GM19193 (cell line): ENCODE measurements around the gene C10orf90.

Source experiments
- POLR2A ChIP-seq: IDR thresholded peaks from 4 replicates; pipeline ENCODE4 v1.6.1; 2011; ENCODE audit not compliant: insufficient read depth, insufficient read length; ENCODE audit errors: extremely low read depth

The C10orf90 gene

GRCh38 chr10:126618466-126618865 lies 52.0 kb downstream of the C10orf90 start:
- no peak for TF ChIP-seq POLR2A

- TF ChIP-seq POLR2A = no peak
Measured at GRCh38 chr10:126617733-126618132, 52.8 kb downstream of the C10orf90 start.

GRCh38 chr10:126617208-126617607 lies 53.3 kb downstream of the C10orf90 start:
- TF ChIP-seq POLR2A = no peak

GRCh38 chr10:126616737-126617136 lies 53.8 kb downstream of the C10orf90 start:
- TF ChIP-seq POLR2A = no peak

GRCh38 chr10:126611303-126611702 lies 59.2 kb downstream of the C10orf90 start:
- TF ChIP-seq POLR2A = no peak

- no peak for TF ChIP-seq POLR2A
Measured at GRCh38 chr10:126609566-126609965, 60.9 kb downstream of the C10orf90 start.

- TF ChIP-seq POLR2A = no peak
Measured at GRCh38 chr10:126599949-126600682, 70.4 kb downstream of the C10orf90 start.

- TF ChIP-seq POLR2A = no peak
Measured at GRCh38 chr10:126598009-126598408, 72.5 kb downstream of the C10orf90 start.

GRCh38 chr10:126597211-126597610 lies 73.3 kb downstream of the C10orf90 start:
- no peak for TF ChIP-seq POLR2A

- TF ChIP-seq POLR2A = no peak
Measured at GRCh38 chr10:126596472-126597016, 73.9 kb downstream of the C10orf90 start.

GRCh38 chr10:126595160-126595559 lies 75.3 kb downstream of the C10orf90 start:
- TF ChIP-seq POLR2A = no peak

GRCh38 chr10:126593968-126594701 lies 76.4 kb downstream of the C10orf90 start:
- TF ChIP-seq POLR2A = no peak

- no peak for TF ChIP-seq POLR2A
Measured at GRCh38 chr10:126592901-126593300, 77.6 kb downstream of the C10orf90 start.

- TF ChIP-seq POLR2A = no peak
Measured at GRCh38 chr10:126588024-126588423, 82.5 kb downstream of the C10orf90 start.

- no peak for TF ChIP-seq POLR2A
Measured at GRCh38 chr10:126586878-126587277, 83.6 kb downstream of the C10orf90 start.

GRCh38 chr10:126586128-126586527 lies 84.4 kb downstream of the C10orf90 start:
- TF ChIP-seq POLR2A = no peak
